Activated CD4-positive, alpha-beta T cell treated with anti-CD3 and anti-CD28 coated beads for 1 hour (primary cell): ENCODE measurements around the gene C2orf42.
"Not testable (repeated sequence)": the region's sequence is repeated elsewhere in the genome, so short reads cannot be mapped to it uniquely, and the experiment has no call there.

ENCODE experiments used
- DNase-seq: peaks from one replicate; pipeline ENCODE4 v3.0.0-alpha.2; 2020

The C2orf42 gene

GRCh38 chr2:70102323-70102905 is 88.4 kb downstream of the C2orf42 start:
- not testable (repeated sequence) for DNase-seq

- DNase-seq: not testable (repeated sequence)
Observed at GRCh38 chr2:70101686-70102085, 89.1 kb downstream of the C2orf42 start.

GRCh38 chr2:70101174-70101573 is 89.6 kb downstream of the C2orf42 start:
- no peak for DNase-seq
